Astrocyte (in vitro differentiated cells and primary cell): ENCODE results near the gene PKNOX2.

Experiments
- EZH2 ChIP-seq: IDR thresholded peaks from 2 replicates; pipeline ENCODE4 v1.6.1; 2012; ENCODE audit warnings: mild to moderate bottlenecking, low read length, inconsistent platforms; ENCODE audit not compliant: insufficient read depth
- TF ChIP-seq, protein P1 (sequence below): IDR thresholded peaks from 2 replicates; pipeline ENCODE4 v1.5.1; 2011; ENCODE audit warnings: low read depth, mild to moderate bottlenecking, inconsistent platforms, low read length, moderate library complexity; ENCODE audit not compliant: insufficient read depth

GRCh38 chr11:125303694-125304093 lies 139.1 kb downstream of the PKNOX2 start:
- TF ChIP-seq, protein P1, sequence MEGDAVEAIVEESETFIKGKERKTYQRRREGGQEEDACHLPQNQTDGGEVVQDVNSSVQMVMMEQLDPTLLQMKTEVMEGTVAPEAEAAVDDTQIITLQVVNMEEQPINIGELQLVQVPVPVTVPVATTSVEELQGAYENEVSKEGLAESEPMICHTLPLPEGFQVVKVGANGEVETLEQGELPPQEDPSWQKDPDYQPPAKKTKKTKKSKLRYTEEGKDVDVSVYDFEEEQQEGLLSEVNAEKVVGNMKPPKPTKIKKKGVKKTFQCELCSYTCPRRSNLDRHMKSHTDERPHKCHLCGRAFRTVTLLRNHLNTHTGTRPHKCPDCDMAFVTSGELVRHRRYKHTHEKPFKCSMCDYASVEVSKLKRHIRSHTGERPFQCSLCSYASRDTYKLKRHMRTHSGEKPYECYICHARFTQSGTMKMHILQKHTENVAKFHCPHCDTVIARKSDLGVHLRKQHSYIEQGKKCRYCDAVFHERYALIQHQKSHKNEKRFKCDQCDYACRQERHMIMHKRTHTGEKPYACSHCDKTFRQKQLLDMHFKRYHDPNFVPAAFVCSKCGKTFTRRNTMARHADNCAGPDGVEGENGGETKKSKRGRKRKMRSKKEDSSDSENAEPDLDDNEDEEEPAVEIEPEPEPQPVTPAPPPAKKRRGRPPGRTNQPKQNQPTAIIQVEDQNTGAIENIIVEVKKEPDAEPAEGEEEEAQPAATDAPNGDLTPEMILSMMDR = no peak
- no peak for TF ChIP-seq EZH2
